Endothelial cell (in vitro differentiated cells): Measurements from ENCODE around the gene NDUFV2. TPM values are rescaled to one million over a fixed set of nuclear protein-coding genes. Genes with fewer than 3 reads are reported as not detected.

Source experiments
- DNase-seq: peaks from one replicate; pipeline ENCODE4 v3.0.0; 2021; ENCODE audit warnings: low spot score
- H3K27ac Mint-ChIP-seq: one replicate; pipeline ENCODE4 v1.8.0; 2021; ENCODE audit warnings: mixed read lengths, inconsistent platforms; ENCODE audit not compliant: unreplicated experiment
- H3K27me3 Mint-ChIP-seq: one replicate; pipeline ENCODE4 v1.8.0; 2021; ENCODE audit warnings: mild to moderate bottlenecking, moderate library complexity, mixed read lengths, inconsistent platforms; ENCODE audit not compliant: unreplicated experiment
- H3K36me3 Mint-ChIP-seq: one replicate; pipeline ENCODE4 v1.8.0; 2021; ENCODE audit warnings: mild to moderate bottlenecking, low read depth, mixed read lengths, inconsistent platforms; ENCODE audit not compliant: unreplicated experiment
- H3K4me1 Mint-ChIP-seq: one replicate; pipeline ENCODE4 v1.8.0; 2021; ENCODE audit warnings: mild to moderate bottlenecking, mixed read lengths, inconsistent platforms; ENCODE audit not compliant: unreplicated experiment
- H3K4me3 Mint-ChIP-seq: one replicate; pipeline ENCODE4 v1.8.0; 2021; ENCODE audit warnings: mild to moderate bottlenecking, mixed read lengths, inconsistent platforms; ENCODE audit not compliant: unreplicated experiment
- H3K9me3 Mint-ChIP-seq: one replicate; pipeline ENCODE4 v1.8.0; 2021; ENCODE audit warnings: mixed read lengths, inconsistent platforms; ENCODE audit not compliant: unreplicated experiment
- CTCF ChIP-seq: fragments of 200-600 bp; sonication (generic); IDR thresholded peaks from one replicate; pipeline ENCODE4 v1.5.0; 2021; ENCODE audit warnings: antibody characterized with exemption; ENCODE audit not compliant: unreplicated experiment
- total RNA-seq: library from RNA; stranded (reverse); fragmentation: NEBNext Ultra II Directional; extraction: Animal tissue kit (Norgen Biotek cat#: 25700); gene quantifications from one replicate; pipeline ENCODE4 v1.2.1, GENCODE V29; 2021; ENCODE audit not compliant: unreplicated experiment

NDUFV2 gene
- total RNA-seq, 1 donor from 2014 or later = 102 TPM

GRCh38 chr18:9100796-9101195 lies 1.7 kb upstream of the NDUFV2 start:
- Mint-ChIP-seq H3K27me3 (peaks cover 7% of the 10 kb centered on the region), H3K36me3 (no peaks in the 10 kb centered on the region), H3K9me3 (no peaks in the 10 kb centered on the region), H3K4me3 (no peak overlapping the region), H3K27ac (no peak overlapping the region), H3K4me1 (peaks cover 35% of the 10 kb centered on the region)
- no peak for TF ChIP-seq CTCF
- no peak for DNase-seq

- Mint-ChIP-seq H3K27ac (peak overlapping the region; percentile 99), H3K4me1 (peaks cover 44% of the 10 kb centered on the region), H3K4me3 (peak overlapping the region; percentile 96), H3K9me3 (no peaks in the 10 kb centered on the region), H3K27me3 (peaks cover 7% of the 10 kb centered on the region), H3K36me3 (no peaks in the 10 kb centered on the region)
- no peak for TF ChIP-seq CTCF
- DNase-seq = no peak
Measured at GRCh38 chr18:9101730-9102507, 580 bp upstream of the NDUFV2 start.

- no peak for DNase-seq
- Mint-ChIP-seq H3K27ac (peak overlapping the region; percentile 86), H3K4me3 (peak overlapping the region; percentile 96), H3K36me3 (no peaks in the 10 kb centered on the region), H3K9me3 (no peaks in the 10 kb centered on the region), H3K4me1 (peaks cover 47% of the 10 kb centered on the region), H3K27me3 (peaks cover 7% of the 10 kb centered on the region)
- no peak for TF ChIP-seq CTCF
Measured at GRCh38 chr18:9103376-9103873, 926 bp downstream of the NDUFV2 start.

GRCh38 chr18:9104244-9104901 lies 1.9 kb downstream of the NDUFV2 start:
- peak overlapping the region; percentile 96 for H3K4me3 Mint-ChIP-seq
- no peak for TF ChIP-seq CTCF
- DNase-seq = no peak
- H3K27ac Mint-ChIP-seq = peak overlapping the region; percentile 86
- peaks cover 47% of the 10 kb centered on the region for H3K4me1 Mint-ChIP-seq
- H3K36me3 Mint-ChIP-seq = no peaks in the 10 kb centered on the region
- H3K27me3 Mint-ChIP-seq = peaks cover 7% of the 10 kb centered on the region
- no peaks in the 10 kb centered on the region for H3K9me3 Mint-ChIP-seq

GRCh38 chr18:9105420-9105819 lies 2.9 kb downstream of the NDUFV2 start:
- peaks cover 7% of the 10 kb centered on the region for H3K27me3 Mint-ChIP-seq
- H3K36me3 Mint-ChIP-seq = no peaks in the 10 kb centered on the region
- H3K4me3 Mint-ChIP-seq = no peak overlapping the region
- H3K4me1 Mint-ChIP-seq = peaks cover 47% of the 10 kb centered on the region
- no peak for DNase-seq
- H3K9me3 Mint-ChIP-seq = no peaks in the 10 kb centered on the region
- TF ChIP-seq CTCF = no peak
- peak overlapping the region; percentile 27 for H3K27ac Mint-ChIP-seq
